Stimulated activated CD8-positive, alpha-beta memory T cell treated with anti-CD3 and anti-CD28 coated beads, Interleukin-4, amount 100 ng/mL, for 24 hours (primary cell): ENCODE measurements around the gene TTC34.

ENCODE experiments used
- DNase-seq: peaks from one replicate; pipeline ENCODE4 v3.0.0-alpha.2; 2020; ENCODE audit warnings: low read depth

Gene TTC34

DNA sequence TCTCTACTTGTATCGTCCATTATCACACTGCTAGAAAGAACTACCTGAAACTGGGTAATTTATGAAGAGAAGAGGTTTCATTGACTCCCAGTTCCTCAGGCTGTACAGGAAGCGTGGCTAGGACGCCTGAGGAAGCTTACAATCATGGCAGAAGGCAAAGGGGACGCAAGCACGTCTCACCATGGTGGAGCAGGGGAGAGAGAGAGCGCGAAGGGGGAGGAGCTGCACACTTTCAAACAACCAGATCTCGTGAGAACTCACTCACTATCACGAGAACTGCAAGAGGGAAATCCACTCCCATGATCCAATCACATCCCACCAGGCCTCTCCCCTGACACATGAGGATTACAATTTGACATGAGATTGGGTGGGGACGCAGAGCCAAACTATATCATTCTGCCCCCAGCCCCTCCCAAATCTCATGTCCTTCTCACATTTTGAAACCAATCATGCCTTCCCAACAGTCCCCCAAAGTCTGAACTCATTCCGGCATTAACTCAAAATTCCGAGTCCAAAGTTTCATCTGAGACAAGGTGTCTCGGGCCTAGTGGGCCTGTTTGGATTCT, 176.7 kb downstream of the TTC34 start:
- DNase-seq, result no peak

DNA sequence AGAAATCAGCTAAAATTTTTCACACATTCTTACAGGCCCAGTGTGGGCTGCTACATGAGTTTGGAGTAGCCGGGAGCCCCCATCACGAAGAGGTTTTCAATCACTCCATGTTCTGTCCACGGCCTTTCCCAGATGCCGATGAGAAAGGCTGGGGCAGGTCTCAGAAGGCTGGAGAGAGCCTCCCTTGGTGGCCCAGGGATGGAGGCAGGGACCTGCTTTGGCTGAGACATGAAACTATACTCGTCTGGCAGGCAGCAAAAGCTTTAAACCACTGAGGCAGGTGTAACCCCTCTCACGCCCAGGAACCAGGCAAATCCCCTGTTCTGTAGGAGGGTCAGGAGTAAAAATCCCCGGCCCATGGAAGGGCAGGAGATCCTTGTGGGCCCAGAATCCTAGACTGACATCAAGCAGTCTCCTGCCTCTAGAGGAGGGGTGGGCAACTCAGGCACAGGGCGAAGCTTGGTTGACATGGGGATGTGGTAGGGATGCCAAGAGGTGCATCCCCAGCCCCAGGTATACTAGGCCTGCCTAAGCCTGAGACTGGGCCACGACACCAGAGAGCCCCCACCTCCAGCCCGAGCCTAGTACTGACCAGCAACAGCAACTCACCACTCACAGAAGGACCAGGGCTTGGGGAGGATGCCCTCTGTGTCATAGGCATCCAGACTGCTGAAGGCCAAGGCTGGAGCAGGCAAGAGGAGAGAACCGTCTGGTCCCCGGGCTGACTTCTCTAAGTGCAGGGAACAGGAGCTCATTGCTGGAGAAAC, 177.7 kb downstream of the TTC34 start:
- no peak for DNase-seq

GRCh38 chr1:2617971-2618470, 183.5 kb downstream of the TTC34 start:
- no peak for DNase-seq

DNA sequence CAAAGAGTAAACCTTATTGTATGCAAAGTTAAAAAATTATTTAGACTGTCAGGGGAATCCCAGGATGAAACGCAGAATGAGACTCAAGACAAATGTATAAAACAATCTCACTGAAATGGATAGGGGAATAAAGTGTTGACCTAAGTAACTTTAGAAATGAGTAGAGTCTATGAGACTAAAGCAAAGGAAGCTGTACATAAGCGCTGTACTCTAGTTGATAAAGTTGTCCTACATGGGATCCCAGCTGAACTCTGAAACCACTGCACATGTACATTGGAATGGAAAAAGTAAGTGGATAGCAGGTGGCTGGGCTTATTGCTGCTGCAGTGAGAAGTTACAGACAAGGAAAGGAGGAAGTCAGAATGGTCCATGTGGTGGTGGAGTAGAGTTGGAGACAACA, 187.3 kb downstream of the TTC34 start:
- no peak for DNase-seq

GRCh38 chr1:2612591-2613365, 188.7 kb downstream of the TTC34 start:
- no peak for DNase-seq

GRCh38 chr1:2611621-2612437, 189.7 kb downstream of the TTC34 start:
- DNase-seq, result no peak

DNA sequence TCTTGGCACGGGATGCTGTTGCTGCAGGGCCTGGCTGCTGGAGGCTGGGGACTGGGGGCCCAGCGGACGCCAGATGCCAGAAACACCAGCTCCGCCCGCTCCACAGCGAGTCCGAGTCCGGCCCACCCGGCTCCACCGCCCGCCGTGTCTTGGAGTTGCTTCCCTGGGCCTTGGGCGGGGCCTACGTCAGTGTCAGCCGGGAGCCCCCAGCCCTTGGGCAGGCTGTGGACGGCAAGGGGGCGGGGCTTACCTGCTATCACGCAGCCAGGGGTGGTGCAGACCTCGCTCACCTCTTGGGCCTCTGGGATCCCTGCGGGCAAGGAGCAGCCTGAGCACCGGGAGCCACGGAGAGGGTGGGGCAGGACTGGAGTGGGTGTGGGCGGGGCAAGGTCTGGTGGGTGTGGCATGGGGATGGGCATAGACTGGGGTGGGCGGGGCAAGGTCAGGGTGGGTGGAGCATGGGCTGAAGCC, 190.4 kb downstream of the TTC34 start:
- no peak for DNase-seq

GRCh38 chr1:2610036-2610959, 191.2 kb downstream of the TTC34 start:
- DNase-seq, result no peak

DNA sequence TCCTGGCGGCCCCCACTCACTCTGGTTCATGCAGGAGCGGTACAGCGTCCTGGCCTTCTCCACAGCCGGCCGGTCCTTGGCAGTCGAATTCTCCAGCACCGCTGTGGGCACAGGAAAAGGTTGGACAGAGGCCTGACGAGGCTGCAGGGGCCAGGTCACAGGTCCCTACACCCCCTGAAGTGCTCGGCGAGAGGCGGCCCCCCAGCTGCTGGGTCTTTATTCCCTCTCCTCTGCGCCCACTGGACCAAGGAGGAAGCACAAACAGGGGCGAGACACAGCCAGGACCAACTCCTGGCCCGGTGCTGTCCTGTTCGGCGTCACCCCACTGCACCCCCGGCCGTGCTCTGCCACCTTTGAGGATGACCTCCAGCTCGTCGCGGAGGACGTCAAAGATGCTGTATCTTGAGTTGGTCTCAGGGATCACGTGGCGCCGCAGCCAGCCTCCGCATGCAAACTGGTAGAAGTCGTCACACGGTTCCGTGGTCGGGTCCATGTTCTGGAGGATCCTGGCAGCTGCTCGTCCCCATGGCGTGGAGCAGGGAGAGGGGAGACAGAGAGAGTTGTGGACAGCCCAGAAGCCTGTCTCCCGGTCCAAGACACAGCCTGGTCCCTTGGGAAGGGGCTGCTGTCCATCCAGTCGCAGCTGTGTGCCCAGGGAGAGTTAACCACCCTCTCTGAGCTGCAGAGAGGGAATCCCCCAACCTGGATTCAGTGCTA, 192.0 kb downstream of the TTC34 start:
- no peak for DNase-seq

GRCh38 chr1:2607641-2608091, 193.8 kb downstream of the TTC34 start:
- no peak for DNase-seq

- no peak for DNase-seq
These were observed 194.4 kb downstream of the TTC34 start for GRCh38 chr1:2606881-2607621.

DNA sequence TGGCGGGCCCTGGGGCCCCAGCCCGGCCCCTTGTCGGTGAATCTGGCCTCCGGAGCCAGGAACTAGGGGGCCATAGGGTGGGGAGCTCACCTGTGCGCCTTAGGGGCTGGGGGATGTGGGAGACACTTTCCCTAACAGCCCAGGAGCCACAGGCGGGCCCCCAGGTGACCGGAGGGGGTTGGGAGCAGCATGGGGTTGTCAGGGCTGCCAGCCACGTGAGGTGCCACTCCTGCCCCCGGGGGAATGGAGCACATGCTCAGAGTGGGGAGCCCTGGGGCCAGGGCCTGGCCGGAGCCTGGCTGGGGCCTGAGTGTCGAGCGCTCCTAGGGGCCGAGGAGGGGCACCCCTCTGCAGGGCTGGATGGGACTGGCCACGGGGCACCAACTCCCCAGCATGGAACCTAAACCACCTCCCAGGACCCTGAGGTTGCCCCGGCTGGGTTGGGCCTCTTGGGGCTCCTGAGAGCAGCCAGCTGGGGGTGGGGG, 195.1 kb downstream of the TTC34 start:
- DNase-seq, result no peak

DNA sequence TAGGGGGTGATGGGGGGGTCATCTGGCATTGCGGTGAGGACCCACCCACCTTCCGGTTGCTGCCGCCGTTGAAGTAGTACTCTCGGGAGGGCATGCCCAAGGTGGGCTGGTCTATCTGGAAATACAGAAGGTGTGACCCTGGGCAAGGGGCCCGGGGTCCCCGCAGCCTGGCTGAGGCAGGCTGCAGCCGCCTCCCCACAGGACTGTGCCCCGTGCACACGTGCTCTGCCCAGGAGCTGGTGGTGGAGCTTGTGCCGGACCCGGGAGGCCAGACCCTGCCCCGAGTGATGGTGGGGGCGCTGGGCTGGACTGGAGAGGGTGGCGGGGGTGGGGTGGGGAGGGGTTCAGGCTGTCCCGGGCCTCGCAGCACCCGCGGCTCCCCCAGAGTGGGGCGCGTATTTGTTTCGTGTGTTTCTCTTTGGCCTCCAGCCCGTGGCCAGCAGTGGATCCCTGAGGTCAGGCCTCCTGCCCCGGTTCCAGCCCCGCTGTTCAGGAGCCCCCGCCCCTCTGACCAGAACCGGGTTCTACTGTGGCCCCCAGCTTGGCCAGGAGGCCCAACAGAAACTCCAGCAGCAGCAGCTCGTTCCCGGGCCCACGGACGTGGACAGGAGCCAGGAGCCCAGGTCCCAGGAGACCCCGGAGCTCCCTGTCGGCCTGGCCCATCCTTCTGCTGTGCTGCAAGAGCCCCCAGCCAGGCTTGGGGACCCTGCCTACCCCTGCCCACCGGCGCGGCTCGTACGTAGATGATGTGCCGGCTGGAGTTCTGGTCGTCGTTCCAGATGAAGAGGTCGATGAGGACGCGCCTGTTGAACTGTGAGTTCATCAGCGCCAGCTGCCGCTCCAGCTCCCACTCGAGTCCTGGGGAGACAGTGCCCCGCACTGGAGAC, 195.7 kb downstream of the TTC34 start:
- no peak for DNase-seq

DNA sequence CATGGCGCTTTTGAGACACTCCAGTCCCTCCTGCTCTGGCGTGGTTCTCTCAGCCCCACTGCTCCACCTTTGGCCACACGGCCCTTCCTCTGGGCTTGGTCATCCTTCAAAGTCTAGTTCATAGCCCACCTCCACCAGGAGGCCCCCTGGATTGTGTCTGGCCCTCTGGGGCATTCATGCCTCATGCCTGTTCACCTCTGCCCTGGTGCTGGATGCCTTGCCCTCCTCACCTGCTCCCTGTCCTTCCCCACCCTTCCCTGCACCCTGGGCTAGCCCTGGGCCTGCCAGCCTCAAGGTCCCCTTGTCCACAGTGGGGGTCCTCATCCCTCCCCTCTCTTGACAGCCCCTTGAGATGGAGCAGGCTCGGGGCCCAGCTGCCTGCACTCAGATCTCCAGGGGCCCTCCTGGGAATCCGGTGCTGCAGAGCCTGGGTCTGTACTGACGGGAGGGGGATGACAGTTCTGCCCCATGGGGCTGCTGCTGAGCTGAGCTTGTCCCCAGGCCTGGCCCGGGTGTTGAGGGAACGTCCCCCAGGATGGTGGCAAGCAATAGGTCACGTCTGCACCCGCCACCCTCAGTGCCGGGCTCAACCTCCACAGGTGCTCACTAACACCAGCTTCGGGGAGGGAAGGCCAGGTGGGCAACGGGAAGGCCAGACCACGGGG, 196.5 kb downstream of the TTC34 start:
- DNase-seq, result no peak

DNA sequence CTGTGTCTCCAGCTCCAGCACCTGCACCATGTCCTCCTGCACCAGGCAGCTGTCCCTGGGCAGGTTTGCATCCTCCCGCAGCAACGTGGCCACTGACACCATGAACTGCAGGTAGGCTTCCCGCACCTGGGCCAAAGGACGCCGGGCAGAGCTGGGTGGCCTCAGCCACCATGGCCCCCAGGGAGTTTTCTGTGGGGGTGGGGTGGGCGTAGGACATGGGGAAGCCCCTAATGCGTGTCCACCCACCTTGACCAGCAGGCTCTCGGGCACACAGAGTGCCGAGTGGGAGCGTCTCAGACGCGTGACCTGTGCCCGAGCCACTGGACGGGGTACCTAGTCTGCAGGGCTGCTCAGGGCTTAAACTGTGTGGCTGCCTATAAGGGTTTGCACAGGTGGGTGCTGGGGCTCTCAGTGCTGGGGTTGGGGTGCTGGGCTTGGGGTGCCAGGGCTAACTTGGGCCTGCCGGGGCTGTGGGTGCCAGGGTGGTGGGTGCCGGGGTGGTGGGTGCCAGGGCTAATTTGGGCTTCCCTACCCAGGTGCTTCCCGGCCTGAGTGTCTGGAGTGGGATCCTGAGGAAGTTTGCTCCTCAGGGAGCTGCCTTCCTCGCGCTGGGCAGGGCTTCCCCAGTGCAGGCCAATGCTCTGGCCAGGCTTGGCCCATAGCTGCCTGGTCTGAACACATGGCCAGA, 197.2 kb downstream of the TTC34 start:
- DNase-seq, result no peak

DNA sequence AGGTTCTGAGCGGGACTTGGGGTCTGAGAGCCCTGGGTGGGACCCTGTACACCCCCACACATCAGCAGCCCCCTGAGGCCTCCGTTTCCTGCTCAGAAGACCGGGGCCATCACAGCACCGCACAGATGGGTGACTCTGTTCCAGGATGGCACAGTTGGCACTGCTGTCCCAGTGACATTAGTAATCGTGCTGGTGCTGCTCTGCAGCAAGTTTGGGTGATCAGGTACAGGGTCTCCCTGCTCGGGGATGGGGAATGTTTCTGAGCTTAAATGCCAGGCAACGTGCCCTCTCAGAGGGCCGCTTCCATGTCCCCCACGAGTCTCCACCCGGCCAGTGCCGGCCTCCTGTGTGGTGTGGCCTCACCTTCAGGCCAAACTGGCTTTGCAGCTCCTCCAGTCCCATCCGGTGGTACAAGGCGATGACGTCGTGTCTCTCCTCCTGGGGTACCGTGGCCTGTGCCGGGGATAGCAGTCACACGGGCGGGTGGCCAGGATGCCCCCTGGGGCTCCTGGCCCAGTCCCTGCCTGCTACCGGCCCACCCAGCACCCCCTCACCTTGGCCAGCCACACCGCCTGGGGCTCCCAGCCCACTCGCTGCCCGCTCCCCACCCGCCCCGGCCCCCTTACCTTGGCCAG, 197.9 kb downstream of the TTC34 start:
- no peak for DNase-seq
